PC-9 (cell line): Measurements from ENCODE around the gene TP53AIP1.

Experiments
- CTCF ChIP-seq: fragments of 200-600 bp; sonication (generic); conservative IDR thresholded peaks from 2 replicates; pipeline ENCODE4 v1.6.1; 2017; ENCODE audit warnings: mixed run types, antibody characterized with exemption, mild to moderate bottlenecking, moderate library complexity
- EZH2 ChIP-seq: fragments of 200-600 bp; sonication (generic); IDR thresholded peaks from 2 replicates; pipeline ENCODE4 v1.8.0; 2017; ENCODE audit warnings: antibody characterized with exemption, low read depth

GRCh38 chr11:128916681-128917080, 26.0 kb downstream of the TP53AIP1 start:
- no peak for TF ChIP-seq CTCF
- no peak for TF ChIP-seq EZH2
